ES-I3 (cell line): ENCODE measurements around the gene TPK1.
"Not testable (repeated sequence)": the region's sequence is repeated elsewhere in the genome, so short reads cannot be mapped to it uniquely, and the experiment has no call there.

ENCODE experiments used
- H3K36me3 ChIP-seq: 2 replicates; pipeline ENCODE4 v1.6.1; 2013; ENCODE audit warnings: mild to moderate bottlenecking, low read length, control low read depth, moderate library complexity; ENCODE audit not compliant: insufficient read depth
- H3K4me1 ChIP-seq: 2 replicates; pipeline ENCODE4 v1.6.1; 2013; ENCODE audit warnings: mild to moderate bottlenecking, control low read depth, low read length; ENCODE audit not compliant: insufficient read depth
- H3K9ac ChIP-seq: 2 replicates; pipeline ENCODE4 v1.6.1; 2013; ENCODE audit warnings: low read depth, mild to moderate bottlenecking, low read length, moderate library complexity
- H3K9me3 ChIP-seq: 2 replicates; pipeline ENCODE4 v1.6.1; 2013; ENCODE audit warnings: mild to moderate bottlenecking, low read length, moderate library complexity; ENCODE audit not compliant: control insufficient read depth, insufficient read depth

The TPK1 gene

DNA sequence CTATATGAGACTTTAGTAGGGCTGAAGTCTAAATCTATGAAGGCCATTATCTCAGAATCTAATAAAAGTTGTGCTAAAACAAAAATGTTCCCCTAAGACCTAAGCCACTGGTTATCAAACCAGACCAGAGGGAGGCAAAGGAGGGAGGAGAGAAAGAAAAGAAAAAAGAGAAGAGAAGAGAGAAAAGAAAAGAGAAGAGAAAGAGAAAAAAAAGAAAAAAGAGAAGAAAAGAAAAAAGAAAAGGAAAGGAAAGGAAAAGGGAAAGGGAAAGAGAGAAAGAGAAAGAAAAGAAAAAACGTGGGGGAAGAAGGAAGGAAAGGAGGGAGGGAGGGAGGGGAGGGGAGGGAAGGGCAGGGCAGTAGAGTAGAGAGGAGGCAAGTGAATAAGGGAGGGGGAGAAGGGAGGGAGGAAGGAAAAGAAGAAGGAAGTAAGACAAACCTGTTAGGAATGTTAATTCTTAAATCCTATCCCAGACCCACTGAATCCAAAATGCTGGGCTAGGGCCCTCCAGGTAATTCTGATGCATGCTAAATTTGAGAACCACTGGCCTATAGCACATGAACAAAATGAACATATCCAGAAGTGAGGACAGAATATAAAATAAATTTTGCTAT lies 98.9 kb downstream of the TPK1 start:
- Histone ChIP-seq H3K36me3 (no peaks in the 10 kb centered on the region), H3K9ac (no peak overlapping the region), H3K9me3 (no peaks in the 10 kb centered on the region), H3K4me1 (no peaks in the 10 kb centered on the region)

DNA sequence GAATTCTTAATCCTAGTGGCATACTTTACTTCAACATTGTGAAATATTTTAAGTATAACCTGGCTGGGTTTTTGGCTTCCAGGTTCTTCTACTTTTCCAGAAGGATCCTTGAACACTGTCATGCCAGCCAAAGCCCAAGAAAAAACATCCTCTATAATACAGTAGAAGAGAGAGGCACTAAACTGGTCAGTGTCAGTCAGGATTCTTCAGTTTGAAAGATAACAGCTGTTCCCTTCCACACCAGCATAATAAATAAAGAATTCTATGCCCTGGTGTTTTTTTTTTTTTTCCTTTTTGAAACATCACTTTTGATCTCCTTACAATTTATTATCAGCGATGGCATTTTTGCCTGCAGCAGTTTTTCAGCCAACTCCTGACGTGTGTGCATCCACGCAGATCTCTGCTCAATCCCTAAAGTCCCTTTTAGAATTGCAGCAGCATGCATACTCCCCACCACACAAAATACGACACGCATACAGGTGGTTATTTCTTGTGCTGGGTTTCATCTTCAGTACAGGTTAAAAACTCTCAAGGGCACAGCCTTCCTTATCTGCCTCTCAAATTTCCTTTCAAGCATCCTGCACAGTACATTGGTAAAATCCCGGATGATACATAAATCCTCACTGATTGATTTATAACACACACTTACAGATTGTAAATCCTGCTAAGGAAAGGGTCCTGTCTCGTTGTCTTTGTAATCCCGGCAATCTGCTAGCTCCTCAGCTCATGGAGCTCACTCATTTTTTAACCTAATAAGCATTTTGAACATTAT lies 100.2 kb downstream of the TPK1 start:
- Histone ChIP-seq H3K9ac (no peak overlapping the region), H3K4me1 (no peaks in the 10 kb centered on the region), H3K9me3 (no peaks in the 10 kb centered on the region), H3K36me3 (no peaks in the 10 kb centered on the region)

DNA sequence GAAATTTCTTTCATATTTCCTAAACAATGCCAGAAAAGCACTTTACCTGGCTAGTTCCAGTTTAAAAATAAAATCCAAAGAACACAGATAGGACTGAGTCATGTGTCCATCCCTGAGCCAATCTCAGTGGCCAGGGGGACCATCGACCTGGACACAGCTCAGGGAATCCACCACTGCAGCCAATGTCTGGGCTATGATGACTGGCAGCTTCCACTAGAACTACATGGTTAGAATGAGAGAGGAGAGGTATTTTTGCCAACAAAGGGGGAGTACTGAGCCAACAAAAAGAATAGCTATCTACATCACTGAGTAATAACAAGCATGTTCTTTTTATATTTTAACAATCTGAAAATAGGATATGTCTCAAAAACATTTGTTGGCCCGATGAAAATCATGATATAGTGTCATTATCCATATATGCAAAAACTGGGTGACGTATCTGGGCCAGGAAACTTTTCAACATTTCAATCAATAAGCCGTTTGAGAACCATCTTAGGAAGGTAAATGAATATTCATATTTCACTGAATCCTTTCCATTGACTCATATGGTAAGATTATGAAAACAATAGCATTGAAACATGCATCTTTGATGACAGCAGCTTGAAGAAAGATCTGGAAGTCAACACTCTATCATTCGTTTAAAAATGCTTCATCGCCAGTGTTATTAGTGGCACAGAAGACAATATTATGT lies 104.0 kb downstream of the TPK1 start:
- H3K36me3 ChIP-seq = no peaks in the 10 kb centered on the region
- no peaks in the 10 kb centered on the region; the same call in 1 of the 2 replicates for H3K9me3 ChIP-seq
- no peaks in the 10 kb centered on the region for H3K4me1 ChIP-seq
- no peak overlapping the region for H3K9ac ChIP-seq

DNA sequence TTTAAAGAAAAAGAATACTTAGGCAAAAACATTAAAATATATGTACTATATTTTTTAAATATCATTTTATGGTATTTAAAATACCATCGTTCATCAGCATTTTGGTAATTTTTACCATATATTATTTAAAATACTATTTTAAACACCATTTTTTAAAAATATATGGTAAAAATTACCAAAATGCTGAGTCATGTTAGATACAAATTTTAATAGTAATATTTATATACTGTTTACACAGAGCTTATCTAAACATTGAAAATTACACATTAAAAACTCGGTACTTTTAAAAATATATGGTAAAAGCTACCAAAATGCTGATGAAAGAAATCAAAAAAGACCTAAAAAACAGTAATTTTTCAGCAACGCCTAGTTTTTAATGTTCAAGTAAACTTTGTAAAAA lies 105.6 kb downstream of the TPK1 start:
- H3K4me1 ChIP-seq = no peaks in the 10 kb centered on the region
- H3K9ac ChIP-seq = no peak overlapping the region
- H3K36me3 ChIP-seq = no peaks in the 10 kb centered on the region
- no peaks in the 10 kb centered on the region; the same call in 1 of the 2 replicates for H3K9me3 ChIP-seq

GRCh38 chr7:144729226-144729625 lies 106.6 kb downstream of the TPK1 start:
- no peaks in the 10 kb centered on the region for H3K4me1 ChIP-seq
- no peaks in the 10 kb centered on the region; the same call in 1 of the 2 replicates for H3K9me3 ChIP-seq
- H3K36me3 ChIP-seq = no peaks in the 10 kb centered on the region
- no peak overlapping the region for H3K9ac ChIP-seq

GRCh38 chr7:144728551-144728950 lies 107.3 kb downstream of the TPK1 start:
- H3K9me3 ChIP-seq = no peaks in the 10 kb centered on the region; the same call in 1 of the 2 replicates
- no peaks in the 10 kb centered on the region for H3K36me3 ChIP-seq
- no peaks in the 10 kb centered on the region for H3K4me1 ChIP-seq
- no peak overlapping the region for H3K9ac ChIP-seq

- not testable (repeated sequence) for H3K4me1 ChIP-seq, H3K9ac ChIP-seq, H3K36me3 ChIP-seq, H3K9me3 ChIP-seq
These were observed 109.0 kb downstream of the TPK1 start for GRCh38 chr7:144726840-144727239.

GRCh38 chr7:144725070-144725469 lies 110.8 kb downstream of the TPK1 start:
- H3K9me3 ChIP-seq = no peaks in the 10 kb centered on the region; the same call in 1 of the 2 replicates
- H3K9ac ChIP-seq = no peak overlapping the region
- 0 out of 2 replicates have a peak, but pooled peaks cover 6% of the 10 kb centered on the region for H3K4me1 ChIP-seq
- H3K36me3 ChIP-seq = no peaks in the 10 kb centered on the region

DNA sequence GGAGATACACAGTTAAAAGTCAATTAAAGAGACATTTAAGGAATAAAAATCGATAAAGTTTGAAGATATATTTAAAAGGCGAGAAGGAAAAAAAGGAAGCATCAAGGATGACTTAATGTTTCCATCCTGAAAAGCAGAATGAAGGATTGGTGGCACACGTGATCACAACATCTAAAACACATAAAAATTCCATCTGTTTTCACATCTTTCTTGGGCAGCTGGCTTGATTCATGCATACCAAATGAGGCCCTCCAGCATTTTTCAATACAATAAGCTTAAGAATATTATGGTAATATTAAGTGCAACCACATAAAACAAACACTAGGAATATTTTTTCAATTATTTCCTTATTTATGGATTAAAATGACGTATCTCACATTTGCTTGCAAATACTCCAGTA lies 112.6 kb downstream of the TPK1 start:
- Histone ChIP-seq H3K9ac (no peak overlapping the region), H3K36me3 (no peaks in the 10 kb centered on the region), H3K4me1 (peaks cover 9% of the 10 kb centered on the region; the same call in 1 of the 2 replicates), H3K9me3 (peaks cover 4% of the 10 kb centered on the region)

DNA sequence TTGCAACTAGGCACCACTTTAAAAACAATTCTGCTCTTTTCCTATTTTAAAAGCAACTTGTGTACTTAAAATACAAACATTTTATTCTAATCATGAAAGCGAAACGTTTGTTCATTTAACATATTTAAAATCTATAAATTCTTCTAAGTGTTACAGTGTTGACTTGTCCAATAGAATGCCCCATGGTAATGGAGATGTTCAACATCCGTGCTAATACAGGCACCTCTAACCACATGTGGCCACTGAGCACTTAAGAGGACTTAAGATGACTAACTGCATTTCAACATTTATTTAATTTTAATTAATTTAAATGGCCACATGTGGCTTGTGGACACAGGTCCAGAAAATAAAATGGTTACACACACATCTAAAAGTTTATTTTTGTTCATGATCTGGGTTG lies 115.1 kb downstream of the TPK1 start:
- Histone ChIP-seq H3K36me3 (no peaks in the 10 kb centered on the region), H3K9ac (no peak overlapping the region), H3K4me1 (peaks cover 9% of the 10 kb centered on the region; the same call in 1 of the 2 replicates), H3K9me3 (peaks cover 6% of the 10 kb centered on the region)

DNA sequence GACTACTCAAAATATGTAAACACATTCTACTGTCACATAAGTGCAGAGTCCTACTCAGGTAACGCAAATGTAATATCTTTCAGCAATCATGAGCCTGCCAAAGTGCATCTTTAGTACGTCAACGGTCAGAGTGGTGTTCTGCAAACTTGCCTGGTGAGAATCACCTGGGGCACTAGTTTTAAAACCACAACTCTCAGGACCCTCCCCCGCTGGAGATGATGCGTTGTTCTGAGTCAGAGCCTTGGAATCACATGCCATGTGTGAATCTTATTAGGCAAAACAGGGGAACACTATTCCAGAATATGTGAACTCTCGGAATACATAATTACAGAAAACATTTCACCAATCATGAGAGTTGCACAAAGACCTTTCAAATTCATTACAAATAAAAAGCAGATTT lies 115.7 kb downstream of the TPK1 start:
- Histone ChIP-seq H3K9me3 (peaks cover 6% of the 10 kb centered on the region), H3K36me3 (no peaks in the 10 kb centered on the region), H3K9ac (no peak overlapping the region), H3K4me1 (peaks cover 9% of the 10 kb centered on the region; the same call in 1 of the 2 replicates)

DNA sequence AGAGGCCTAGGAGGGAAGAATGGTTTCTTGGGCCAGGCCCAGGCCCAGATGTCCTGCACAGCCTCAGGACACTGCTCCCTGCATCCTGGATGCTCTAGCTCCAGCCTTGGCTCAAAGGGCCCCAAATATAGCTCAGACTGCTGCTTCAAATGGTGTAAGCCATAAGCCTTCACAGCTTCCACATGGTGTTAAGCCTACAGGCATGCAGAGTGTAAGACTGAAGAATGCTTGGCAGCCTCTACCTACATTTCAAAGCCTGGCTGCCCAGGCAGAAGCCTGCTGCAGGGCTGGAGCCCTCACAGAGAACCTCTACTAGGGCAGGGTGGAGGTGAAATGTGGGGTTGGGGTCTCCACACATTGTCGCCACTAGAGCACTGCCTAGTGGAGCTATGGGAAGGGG lies 118.1 kb downstream of the TPK1 start:
- Histone ChIP-seq H3K4me1 (peaks cover 9% of the 10 kb centered on the region; the same call in 1 of the 2 replicates), H3K9ac (no peak overlapping the region), H3K36me3 (no peaks in the 10 kb centered on the region), H3K9me3 (peaks cover 6% of the 10 kb centered on the region)

GRCh38 chr7:144713850-144714249 lies 122.0 kb downstream of the TPK1 start:
- H3K9me3 ChIP-seq = peaks cover 6% of the 10 kb centered on the region
- no peaks in the 10 kb centered on the region for H3K4me1 ChIP-seq
- H3K9ac ChIP-seq = no peak overlapping the region
- H3K36me3 ChIP-seq = no peaks in the 10 kb centered on the region

DNA sequence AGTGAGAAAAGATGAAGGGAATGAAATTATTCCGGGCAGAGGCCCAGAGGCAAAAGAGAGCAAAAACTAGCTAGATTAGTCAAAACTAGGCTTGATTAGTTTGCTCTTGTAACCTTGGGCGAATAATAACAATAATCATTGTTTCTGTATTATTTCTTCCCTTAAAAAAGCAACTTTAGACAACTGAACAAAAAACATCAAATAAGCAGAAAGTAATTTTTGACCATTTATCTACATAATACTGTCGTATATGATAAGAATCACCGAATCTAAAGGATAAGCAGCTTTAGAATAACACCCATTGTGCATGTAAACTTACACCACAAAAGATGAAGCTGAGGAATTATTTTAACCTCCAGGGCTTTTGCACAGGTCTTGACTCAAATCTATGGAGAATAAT lies 125.1 kb downstream of the TPK1 start:
- H3K4me1 ChIP-seq = no peaks in the 10 kb centered on the region
- no peaks in the 10 kb centered on the region for H3K9me3 ChIP-seq
- H3K9ac ChIP-seq = no peak overlapping the region
- no peaks in the 10 kb centered on the region for H3K36me3 ChIP-seq

DNA sequence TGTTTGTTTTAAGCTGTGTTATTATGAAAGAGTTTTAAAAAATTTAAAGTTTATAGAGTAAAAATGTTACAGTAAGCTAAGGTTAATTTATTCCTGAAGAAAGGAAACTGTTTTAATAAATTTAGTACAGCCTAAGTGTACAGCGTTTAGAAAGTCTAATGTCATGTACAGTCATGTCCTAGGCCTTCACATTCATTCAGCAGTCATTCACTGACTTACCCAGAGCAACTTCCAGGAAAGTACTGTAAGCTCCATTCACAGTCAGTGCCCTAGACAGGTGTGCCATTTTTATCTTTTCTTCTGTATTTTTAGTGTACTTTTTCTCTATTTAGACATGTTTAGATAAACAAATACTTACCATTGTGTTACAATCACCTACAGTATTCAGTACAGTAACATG lies 126.8 kb downstream of the TPK1 start:
- Histone ChIP-seq H3K9ac (no peak overlapping the region), H3K9me3 (no peaks in the 10 kb centered on the region), H3K4me1 (no peaks in the 10 kb centered on the region), H3K36me3 (no peaks in the 10 kb centered on the region)
